GM18519 (cell line): ENCODE measurements around the gene HNRNPA1L2.
"Not testable (repeated sequence)": the region's sequence is repeated elsewhere in the genome, so short reads cannot be mapped to it uniquely, and the experiment has no call there.

Source experiments
- ATAC-seq: cut with Tn5 transposase; IDR thresholded peaks from one replicate; pipeline ENCODE4 v1.9.1; 2021; ENCODE audit warnings: mild to moderate bottlenecking, moderate library complexity; ENCODE audit not compliant: unreplicated experiment, low FRiP score

Gene HNRNPA1L2

GRCh38 chr13:52644108-52644507, 1.9 kb downstream of the HNRNPA1L2 start:
- no peak for ATAC-seq

- ATAC-seq, result no peak
Measured at GRCh38 chr13:52646967-52647366, 4.7 kb downstream of the HNRNPA1L2 start.

- ATAC-seq, result no peak
Measured at GRCh38 chr13:52650731-52651130, 8.5 kb downstream of the HNRNPA1L2 start.

GRCh38 chr13:52651897-52652195, 9.6 kb downstream of the HNRNPA1L2 start:
- ATAC-seq, result peak; percentile 11

GRCh38 chr13:52652196-52652979, 10.2 kb downstream of the HNRNPA1L2 start, which contains the start of gene SUGT1:
SUGT1 (plus strand) TSS chr13:52652836; CDS start chr13:52652921, 85 bp downstream.
- ATAC-seq, result peak; percentile 93

- ATAC-seq, result peak; percentile 19
Measured at GRCh38 chr13:52652980-52653303, 10.7 kb downstream of the HNRNPA1L2 start.

- no peak for ATAC-seq
Measured at GRCh38 chr13:52659340-52659739, 17.1 kb downstream of the HNRNPA1L2 start.

- no peak for ATAC-seq
Measured at GRCh38 chr13:52664272-52664671, 22.0 kb downstream of the HNRNPA1L2 start.

- ATAC-seq, result no peak
Measured at GRCh38 chr13:52665325-52665724, 23.1 kb downstream of the HNRNPA1L2 start.

- no peak for ATAC-seq
Measured at GRCh38 chr13:52669677-52670076, 27.4 kb downstream of the HNRNPA1L2 start.

- ATAC-seq, result no peak
Measured at GRCh38 chr13:52670726-52671125, 28.5 kb downstream of the HNRNPA1L2 start.

GRCh38 chr13:52673465-52673864, 31.2 kb downstream of the HNRNPA1L2 start:
- no peak for ATAC-seq

- ATAC-seq, result no peak
Measured at GRCh38 chr13:52677823-52678222, 35.6 kb downstream of the HNRNPA1L2 start.

GRCh38 chr13:52685806-52686205, 43.6 kb downstream of the HNRNPA1L2 start:
- not testable (repeated sequence) for ATAC-seq

- no peak for ATAC-seq
Measured at GRCh38 chr13:52686376-52686775, 44.1 kb downstream of the HNRNPA1L2 start.
